Neural cell (in vitro differentiated cells): ENCODE data around the gene MRRF. TPM values are rescaled to one million over a fixed set of nuclear protein-coding genes. Genes with fewer than 3 reads are reported as not detected.

Experiments
- H2AFZ ChIP-seq: fragments of 200-600, 300-800 bp; sonication (generic), shearing (Covaris generic); 2 replicates; pipeline ENCODE4 v1.6.0; 2014; ENCODE audit warnings: low read depth, mild to moderate bottlenecking, antibody characterized with exemption, low read length, moderate library complexity
- H3F3A ChIP-seq: fragments of 200-600 bp; shearing (Covaris generic); 2 replicates; pipeline ENCODE4 v1.6.1; 2016; ENCODE audit warnings: mild to moderate bottlenecking, moderate library complexity, mixed read lengths, antibody characterized with exemption, low read length; ENCODE audit not compliant: insufficient read depth, poor library complexity, severe bottlenecking
- H3K27ac ChIP-seq: fragments of 200-600, 300-800 bp; sonication (generic), shearing (Covaris generic); 2 replicates; pipeline ENCODE4 v1.5.1; 2014; ENCODE audit warnings: mild to moderate bottlenecking, low read length, moderate library complexity
- H3K27me3 ChIP-seq: fragments of 300-800, 200-600 bp; sonication (generic), shearing (Covaris generic); 2 replicates; pipeline ENCODE4 v1.6.0; 2014; ENCODE audit warnings: mild to moderate bottlenecking, low read depth, low read length, moderate library complexity; ENCODE audit not compliant: insufficient read depth
- H3K36me3 ChIP-seq: fragments of 300-800, 200-600 bp; sonication (generic), shearing (Covaris generic); 2 replicates; pipeline ENCODE4 v1.5.1; 2014; ENCODE audit warnings: mild to moderate bottlenecking, antibody characterized with exemption, low read length, moderate library complexity; ENCODE audit not compliant: insufficient read depth
- H3K4me2 ChIP-seq: fragments of 300-800, 200-600 bp; sonication (generic), shearing (Covaris generic); 2 replicates; pipeline ENCODE4 v1.6.0; 2014; ENCODE audit warnings: mild to moderate bottlenecking, low read length
- H3K4me3 ChIP-seq: fragments of 300-800, 200-600 bp; sonication (generic), shearing (Covaris generic); 2 replicates; pipeline ENCODE4 v1.5.1; 2014; ENCODE audit warnings: mild to moderate bottlenecking, low read length, moderate library complexity
- H3K79me2 ChIP-seq: fragments of 200-600 bp; shearing (Covaris generic); replicated peaks from 2 replicates; pipeline ENCODE4 v1.6.0; 2014; ENCODE audit warnings: mild to moderate bottlenecking, low read length, moderate library complexity; ENCODE audit not compliant: insufficient read depth
- H3K9ac ChIP-seq: fragments of 300-800, 200-600 bp; sonication (generic), shearing (Covaris generic); 2 replicates; pipeline ENCODE4 v1.6.1; 2016; ENCODE audit warnings: mild to moderate bottlenecking, low read length, mixed read lengths
- H3K9me2 ChIP-seq: fragments of 200-600 bp; shearing (Covaris generic); 2 replicates; pipeline ENCODE4 v1.6.1; 2016; ENCODE audit warnings: mild to moderate bottlenecking, low read length, mixed read lengths; ENCODE audit not compliant: insufficient read depth
- H3K9me3 ChIP-seq: fragments of 200-600, 300-800 bp; sonication (generic), shearing (Covaris generic); 2 replicates; pipeline ENCODE4 v1.6.1; 2016; ENCODE audit warnings: mild to moderate bottlenecking, mixed run types, low read length, moderate library complexity, mixed read lengths
- H4K20me1 ChIP-seq: fragments of 200-600 bp; shearing (Covaris generic); 2 replicates; pipeline ENCODE4 v1.6.1; 2016; ENCODE audit warnings: mild to moderate bottlenecking, mixed run types; ENCODE audit not compliant: insufficient read depth
- EP300 ChIP-seq: fragments of 450-650 bp; conservative IDR thresholded peaks from 2 replicates; pipeline ENCODE4 v1.6.1; 2014; ENCODE audit warnings: antibody characterized with exemption, mild to moderate bottlenecking, moderate library complexity; ENCODE audit not compliant: poor library complexity, severe bottlenecking
- EZH2 ChIP-seq: fragments of 200-600, 300-800 bp; shearing (Covaris generic), sonication (generic); IDR thresholded peaks from 2 replicates; pipeline ENCODE4 v1.6.1; 2014; ENCODE audit warnings: antibody characterized with exemption, low read length, borderline replicate concordance, mild to moderate bottlenecking; ENCODE audit not compliant: insufficient read depth, poor library complexity, severe bottlenecking
- MXI1 ChIP-seq: fragments of 450-650 bp; conservative IDR thresholded peaks from 2 replicates; pipeline ENCODE4 v1.6.1; 2014; ENCODE audit warnings: antibody characterized with exemption, mild to moderate bottlenecking; ENCODE audit not compliant: poor library complexity, severe bottlenecking
- POLR2AphosphoS5 ChIP-seq: IDR thresholded peaks from 2 replicates; pipeline ENCODE4 v1.6.1; 2012
- RAD21 ChIP-seq: fragments of 450-650 bp; conservative IDR thresholded peaks from 2 replicates; pipeline ENCODE4 v1.6.1; 2014; ENCODE audit warnings: antibody characterized with exemption, mild to moderate bottlenecking, moderate library complexity
- SMC3 ChIP-seq: fragments of 450-650 bp; conservative IDR thresholded peaks from 2 replicates; pipeline ENCODE4 v1.6.1; 2014; ENCODE audit warnings: antibody characterized with exemption, mild to moderate bottlenecking, moderate library complexity; ENCODE audit not compliant: poor library complexity
- TAF1 ChIP-seq: IDR thresholded peaks from 2 replicates; pipeline ENCODE4 v1.6.1; 2012; ENCODE audit warnings: low read depth
- polyA plus RNA-seq: library from polyadenylated mRNA; depleted of rRNA; stranded (reverse); fragments of >200 nt; gene quantifications from 2 replicates; pipeline ENCODE4 v1.2.3, GENCODE V29; 2014
- TF ChIP-seq, protein P1 (sequence below): IDR thresholded peaks from 2 replicates; pipeline ENCODE4 v1.6.1; 2012; ENCODE audit warnings: borderline replicate concordance
- TF ChIP-seq, protein P2 (sequence below): fragments of 450-650 bp; IDR thresholded peaks from 2 replicates; pipeline ENCODE4 v1.5.1; 2014; ENCODE audit warnings: antibody characterized with exemption, mild to moderate bottlenecking, moderate library complexity; ENCODE audit not compliant: poor library complexity, severe bottlenecking

MRRF gene
- polyA plus RNA-seq, 1 donor from 2014 or later = 40.7 TPM

DNA sequence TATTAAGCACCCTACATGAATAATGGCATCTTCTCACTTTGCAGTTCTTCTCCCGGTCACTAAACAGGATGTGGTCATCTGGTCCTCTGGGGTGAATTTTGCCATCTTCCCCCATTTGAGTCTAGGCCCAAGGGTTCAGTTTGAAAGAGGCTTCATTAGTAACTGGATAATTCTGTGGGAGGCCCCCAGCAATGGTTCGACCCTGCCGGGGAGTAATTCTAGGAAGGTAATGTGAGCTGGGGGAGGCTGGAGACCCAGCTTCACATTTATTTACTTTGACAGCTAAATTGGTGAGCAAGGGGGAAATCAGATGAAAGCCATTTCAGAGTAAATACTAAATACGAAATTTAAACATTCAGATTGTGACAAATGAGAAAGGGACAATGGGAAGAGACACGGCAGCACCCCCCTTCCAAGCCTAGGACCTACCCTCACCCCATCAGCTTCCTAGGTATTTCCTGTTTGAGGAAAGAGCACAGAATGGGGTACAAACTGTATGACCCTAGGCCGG lies 31.8 kb upstream of the MRRF start:
- no peak overlapping the region for H3K4me2 ChIP-seq
- H3K9me2 ChIP-seq = no peaks in the 10 kb centered on the region
- H3K9me3 ChIP-seq = no peaks in the 10 kb centered on the region
- H2AFZ ChIP-seq = no peak overlapping the region
- no peak for TF ChIP-seq EZH2
- H3K9ac ChIP-seq = no peak overlapping the region
- H3K4me3 ChIP-seq = no peak overlapping the region
- H3K36me3 ChIP-seq = no peaks in the 10 kb centered on the region
- H3F3A ChIP-seq = no peaks in the 10 kb centered on the region
- H3K27me3 ChIP-seq = peaks cover 64% of the 10 kb centered on the region
- no peaks in the 10 kb centered on the region for H4K20me1 ChIP-seq
- H3K79me2 ChIP-seq = no peaks in the 10 kb centered on the region
- H3K27ac ChIP-seq = no peak overlapping the region

- Histone ChIP-seq H3K36me3 (no peaks in the 10 kb centered on the region), H3K4me3 (no peak overlapping the region), H3K79me2 (no peaks in the 10 kb centered on the region), H3K4me2 (no peak overlapping the region), H3F3A (no peaks in the 10 kb centered on the region), H3K27me3 (peaks cover 51% of the 10 kb centered on the region), H3K27ac (no peak overlapping the region), H3K9ac (no peak overlapping the region), H2AFZ (no peak overlapping the region), H3K9me2 (no peaks in the 10 kb centered on the region), H3K9me3 (no peaks in the 10 kb centered on the region), H4K20me1 (no peaks in the 10 kb centered on the region)
- TF ChIP-seq TAF1 (no peak), MXI1 (no peak), SMC3 (no peak), EP300 (no peak), EZH2 (no peak), RAD21 (no peak)
- TF ChIP-seq, protein P1, sequence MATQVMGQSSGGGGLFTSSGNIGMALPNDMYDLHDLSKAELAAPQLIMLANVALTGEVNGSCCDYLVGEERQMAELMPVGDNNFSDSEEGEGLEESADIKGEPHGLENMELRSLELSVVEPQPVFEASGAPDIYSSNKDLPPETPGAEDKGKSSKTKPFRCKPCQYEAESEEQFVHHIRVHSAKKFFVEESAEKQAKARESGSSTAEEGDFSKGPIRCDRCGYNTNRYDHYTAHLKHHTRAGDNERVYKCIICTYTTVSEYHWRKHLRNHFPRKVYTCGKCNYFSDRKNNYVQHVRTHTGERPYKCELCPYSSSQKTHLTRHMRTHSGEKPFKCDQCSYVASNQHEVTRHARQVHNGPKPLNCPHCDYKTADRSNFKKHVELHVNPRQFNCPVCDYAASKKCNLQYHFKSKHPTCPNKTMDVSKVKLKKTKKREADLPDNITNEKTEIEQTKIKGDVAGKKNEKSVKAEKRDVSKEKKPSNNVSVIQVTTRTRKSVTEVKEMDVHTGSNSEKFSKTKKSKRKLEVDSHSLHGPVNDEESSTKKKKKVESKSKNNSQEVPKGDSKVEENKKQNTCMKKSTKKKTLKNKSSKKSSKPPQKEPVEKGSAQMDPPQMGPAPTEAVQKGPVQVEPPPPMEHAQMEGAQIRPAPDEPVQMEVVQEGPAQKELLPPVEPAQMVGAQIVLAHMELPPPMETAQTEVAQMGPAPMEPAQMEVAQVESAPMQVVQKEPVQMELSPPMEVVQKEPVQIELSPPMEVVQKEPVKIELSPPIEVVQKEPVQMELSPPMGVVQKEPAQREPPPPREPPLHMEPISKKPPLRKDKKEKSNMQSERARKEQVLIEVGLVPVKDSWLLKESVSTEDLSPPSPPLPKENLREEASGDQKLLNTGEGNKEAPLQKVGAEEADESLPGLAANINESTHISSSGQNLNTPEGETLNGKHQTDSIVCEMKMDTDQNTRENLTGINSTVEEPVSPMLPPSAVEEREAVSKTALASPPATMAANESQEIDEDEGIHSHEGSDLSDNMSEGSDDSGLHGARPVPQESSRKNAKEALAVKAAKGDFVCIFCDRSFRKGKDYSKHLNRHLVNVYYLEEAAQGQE = no peak
Observed at GRCh38 chr9:122234022-122234748, 30.5 kb upstream of the MRRF start.

DNA sequence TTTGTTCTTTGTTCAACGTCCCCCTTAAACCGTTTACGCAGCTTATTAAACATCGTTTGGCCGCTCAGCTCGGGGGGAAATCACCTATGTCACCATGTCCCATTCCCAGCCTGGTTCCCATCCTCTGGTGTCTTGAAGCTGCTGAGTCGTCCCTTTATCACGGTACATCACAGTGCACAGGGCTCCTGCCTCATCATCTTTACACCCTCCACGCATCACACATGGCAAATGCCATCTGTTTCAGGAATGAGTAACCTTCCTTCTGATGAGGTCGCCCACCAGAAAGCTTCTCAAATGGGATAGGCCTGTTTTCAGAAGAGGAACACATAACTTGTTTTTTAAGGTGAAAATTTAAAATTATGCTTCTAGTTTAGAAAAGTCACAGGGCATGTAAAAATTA lies 28.0 kb upstream of the MRRF start:
- TF ChIP-seq, protein P1 = no peak
- no peak for TF ChIP-seq MXI1
- no peak for TF ChIP-seq POLR2AphosphoS5
- TF ChIP-seq, protein P2, sequence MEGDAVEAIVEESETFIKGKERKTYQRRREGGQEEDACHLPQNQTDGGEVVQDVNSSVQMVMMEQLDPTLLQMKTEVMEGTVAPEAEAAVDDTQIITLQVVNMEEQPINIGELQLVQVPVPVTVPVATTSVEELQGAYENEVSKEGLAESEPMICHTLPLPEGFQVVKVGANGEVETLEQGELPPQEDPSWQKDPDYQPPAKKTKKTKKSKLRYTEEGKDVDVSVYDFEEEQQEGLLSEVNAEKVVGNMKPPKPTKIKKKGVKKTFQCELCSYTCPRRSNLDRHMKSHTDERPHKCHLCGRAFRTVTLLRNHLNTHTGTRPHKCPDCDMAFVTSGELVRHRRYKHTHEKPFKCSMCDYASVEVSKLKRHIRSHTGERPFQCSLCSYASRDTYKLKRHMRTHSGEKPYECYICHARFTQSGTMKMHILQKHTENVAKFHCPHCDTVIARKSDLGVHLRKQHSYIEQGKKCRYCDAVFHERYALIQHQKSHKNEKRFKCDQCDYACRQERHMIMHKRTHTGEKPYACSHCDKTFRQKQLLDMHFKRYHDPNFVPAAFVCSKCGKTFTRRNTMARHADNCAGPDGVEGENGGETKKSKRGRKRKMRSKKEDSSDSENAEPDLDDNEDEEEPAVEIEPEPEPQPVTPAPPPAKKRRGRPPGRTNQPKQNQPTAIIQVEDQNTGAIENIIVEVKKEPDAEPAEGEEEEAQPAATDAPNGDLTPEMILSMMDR = no peak
- TF ChIP-seq EZH2 = no peak
- H3K79me2 ChIP-seq = no peaks in the 10 kb centered on the region
- no peaks in the 10 kb centered on the region for H4K20me1 ChIP-seq
- no peaks in the 10 kb centered on the region for H3K36me3 ChIP-seq
- H3K9ac ChIP-seq = no peak overlapping the region
- H3K27me3 ChIP-seq = peaks cover 26% of the 10 kb centered on the region
- no peak overlapping the region for H3K27ac ChIP-seq
- no peak overlapping the region for H2AFZ ChIP-seq
- no peak overlapping the region for H3K4me3 ChIP-seq
- H3F3A ChIP-seq = no peaks in the 10 kb centered on the region
- H3K9me2 ChIP-seq = no peaks in the 10 kb centered on the region
- no peak overlapping the region for H3K4me2 ChIP-seq
- no peaks in the 10 kb centered on the region for H3K9me3 ChIP-seq
